SK-N-SH treated with all-trans-retinoic acid at 6 μM for 48 hours (cell line): Measurements from ENCODE around the gene DCTN3.

Source experiments
- ARNTL ChIP-seq: fragments of 450-650 bp; formaldehyde crosslinking; IDR thresholded peaks from 2 replicates; pipeline ENCODE4 v1.5.0; 2020; ENCODE audit warnings: low read depth, mild to moderate bottlenecking, moderate library complexity, borderline replicate concordance
- BACH2 ChIP-seq: fragments of 250-450 bp; sonication (Bioruptor Pico); IDR thresholded peaks from 2 replicates; pipeline ENCODE4 v1.9.0; 2021; ENCODE audit warnings: mild to moderate bottlenecking, borderline replicate concordance
- CREB5 ChIP-seq: fragments of 250-450 bp; sonication (Bioruptor Pico); IDR thresholded peaks from 2 replicates; pipeline ENCODE4 v1.5.1; 2020; ENCODE audit warnings: low read depth, mild to moderate bottlenecking, moderate library complexity
- CSRNP3 ChIP-seq: fragments of 250-450 bp; sonication (Bioruptor Pico); IDR thresholded peaks from 2 replicates; pipeline ENCODE4 v1.5.1; 2021; ENCODE audit warnings: mild to moderate bottlenecking, moderate library complexity
- GLIS3 ChIP-seq: fragments of 250-450 bp; sonication (Bioruptor Pico); IDR thresholded peaks from 2 replicates; pipeline ENCODE4 v1.5.0; 2020; ENCODE audit warnings: mild to moderate bottlenecking, moderate library complexity
- OSR1 ChIP-seq: fragments of 250-450 bp; sonication (Bioruptor Pico); IDR thresholded peaks from 2 replicates; pipeline ENCODE4 v1.8.0; 2022; ENCODE audit warnings: moderate library complexity, mild to moderate bottlenecking, inconsistent platforms
- PATZ1 ChIP-seq: fragments of 250-450 bp; sonication (Bioruptor Pico); IDR thresholded peaks from 2 replicates; pipeline ENCODE4 v1.8.0; 2020; ENCODE audit warnings: mild to moderate bottlenecking, moderate library complexity, borderline replicate concordance
- POU6F1 ChIP-seq: fragments of 250-450 bp; sonication (Bioruptor Pico); IDR thresholded peaks from 2 replicates; pipeline ENCODE4 v1.8.0; 2021; ENCODE audit warnings: low read depth, mild to moderate bottlenecking, moderate library complexity, borderline replicate concordance
- PPARA ChIP-seq: fragments of 250-450 bp; sonication (Bioruptor Pico); IDR thresholded peaks from 2 replicates; pipeline ENCODE4 v1.5.0; 2020; ENCODE audit warnings: mild to moderate bottlenecking, borderline replicate concordance
- RARB ChIP-seq: fragments of 250-450 bp; sonication (Bioruptor Pico); IDR thresholded peaks from 2 replicates; pipeline ENCODE4 v1.8.0; 2021; ENCODE audit warnings: mild to moderate bottlenecking, moderate library complexity
- SNAI2 ChIP-seq: fragments of 250-450 bp; sonication (Bioruptor Pico); IDR thresholded peaks from 2 replicates; pipeline ENCODE4 v1.5.0; 2020; ENCODE audit warnings: mild to moderate bottlenecking, moderate library complexity
- TOX ChIP-seq: fragments of 250-450 bp; sonication (Bioruptor Pico); IDR thresholded peaks from 2 replicates; pipeline ENCODE4 v1.8.0; 2021; ENCODE audit warnings: mild to moderate bottlenecking, moderate library complexity, borderline replicate concordance
- ZFP30 ChIP-seq: fragments of 450-650 bp; formaldehyde crosslinking; IDR thresholded peaks from 2 replicates; pipeline ENCODE4 v1.5.0; 2022; ENCODE audit warnings: mild to moderate bottlenecking, moderate library complexity

GRCh38 chr9:34579808-34580163 is 40.5 kb downstream of the DCTN3 start:
- TF ChIP-seq PATZ1 (CRISPR knock-in tag) (no peak), BACH2 (CRISPR knock-in tag) (no peak), RARB (no peak), ZFP30 (CRISPR knock-in tag) (no peak), SNAI2 (CRISPR knock-in tag) (no peak), GLIS3 (CRISPR knock-in tag) (no peak), TOX (CRISPR knock-in tag) (no peak), ARNTL (CRISPR knock-in tag) (no peak), CSRNP3 (CRISPR knock-in tag) (no peak), PPARA (CRISPR knock-in tag) (no peak), CREB5 (CRISPR knock-in tag) (no peak), OSR1 (no peak), POU6F1 (CRISPR knock-in tag) (no peak)
